Stomach (tissue), 4 donors: ENCODE measurements around the gene WNT11.

ENCODE experiments used
- CTCF ChIP-seq, 7 experiments: fragments of 450-650 bp in 4 of 7; fragments of 200-600 bp in 3 of 7; sonication (generic) in 3 of 7; IDR thresholded peaks; one replicate each; pipeline ENCODE4 v1.5.1; 2016 to 2019; ENCODE audit warnings: antibody characterized with exemption in 7 of 7, control low read depth in 2 of 7, mild to moderate bottlenecking in 1 of 7
- POLR2A ChIP-seq, 4 donors: fragments of 450-650 bp; IDR thresholded peaks; one replicate each; pipeline ENCODE4 v1.6.1; 2016; ENCODE audit warnings: antibody characterized with exemption in 4 of 4, control low read depth in 2 of 4, mild to moderate bottlenecking in 1 of 4, moderate library complexity in 1 of 4
- POLR2AphosphoS5 ChIP-seq, 3 donors: sonication (generic); formaldehyde crosslinking; IDR thresholded peaks; one replicate each; pipeline ENCODE4 v1.6.1; 2016; ENCODE audit warnings: antibody characterized with exemption in 3 of 3

- TF ChIP-seq CTCF (IDR thresholded peaks at IDR 0.05) (no peak), POLR2AphosphoS5 (IDR thresholded peaks at IDR 0.05) (no peak), POLR2A (IDR thresholded peaks at IDR 0.05) (no peak)
These were observed 8.2 kb downstream of the WNT11 start for GRCh38 chr11:76197941-76198640.
